NT2/D1 (cell line): ENCODE measurements around the gene TRABD.

ENCODE experiments used
- DNase-seq: peaks from one replicate; pipeline ENCODE4 v3.0.0-alpha.2; 2011; ENCODE audit warnings: low read depth, low spot score
- H3K27me3 ChIP-seq: 2 replicates; pipeline ENCODE4 v1.6.0; 2011; ENCODE audit warnings: mild to moderate bottlenecking; ENCODE audit not compliant: insufficient read length, insufficient read depth
- H3K36me3 ChIP-seq: 2 replicates; pipeline ENCODE4 v1.6.1; 2011; ENCODE audit warnings: mild to moderate bottlenecking, low read length, mixed read lengths; ENCODE audit not compliant: insufficient read depth, insufficient read length
- H3K4me1 ChIP-seq: 2 replicates; pipeline ENCODE4 v1.5.1; 2011; ENCODE audit not compliant: insufficient read depth, insufficient read length
- H3K4me3 ChIP-seq: 2 replicates; pipeline ENCODE4 v1.5.1; 2011; ENCODE audit warnings: low read depth; ENCODE audit not compliant: insufficient read length
- H3K9ac ChIP-seq: 2 replicates; pipeline ENCODE4 v1.6.0; 2011; ENCODE audit warnings: low read depth; ENCODE audit not compliant: insufficient read length
- H3K9me3 ChIP-seq: 2 replicates; pipeline ENCODE4 v1.5.1; 2011; ENCODE audit warnings: mild to moderate bottlenecking, low read length; ENCODE audit not compliant: insufficient read depth
- SUZ12 ChIP-seq: IDR thresholded peaks from 2 replicates; pipeline ENCODE4 v1.6.1; 2011; ENCODE audit not compliant: insufficient read length, insufficient read depth; ENCODE audit errors: extremely low read depth
- YY1 ChIP-seq: IDR thresholded peaks from 2 replicates; pipeline ENCODE4 v1.6.1; 2011; ENCODE audit not compliant: insufficient read length, insufficient read depth
- ZNF274 ChIP-seq: IDR thresholded peaks from 2 replicates; pipeline ENCODE4 v1.6.1; 2011; ENCODE audit warnings: mild to moderate bottlenecking, low read depth, low read length

TRABD gene

GRCh38 chr22:50236731-50237409, 51.2 kb downstream of the TRABD start:
- H3K4me3 ChIP-seq = no peak overlapping the region
- H3K36me3 ChIP-seq = peaks cover 29% of the 10 kb centered on the region
- H3K9me3 ChIP-seq = peaks cover 8% of the 10 kb centered on the region; the same call in 1 of the 2 replicates
- H3K9ac ChIP-seq = no peak overlapping the region
- TF ChIP-seq ZNF274 = no peak
- no peak for TF ChIP-seq YY1
- TF ChIP-seq SUZ12 = no peak
- DNase-seq = no peak
- no peaks in the 10 kb centered on the region for H3K4me1 ChIP-seq
- no peaks in the 10 kb centered on the region for H3K27me3 ChIP-seq

GRCh38 chr22:50238755-50239154, 53.0 kb downstream of the TRABD start:
- Histone ChIP-seq H3K27me3 (no peaks in the 10 kb centered on the region), H3K9me3 (peaks cover 8% of the 10 kb centered on the region; the same call in 1 of the 2 replicates), H3K4me1 (peaks cover 2% of the 10 kb centered on the region), H3K9ac (no peak overlapping the region), H3K4me3 (no peak overlapping the region), H3K36me3 (peaks cover 25% of the 10 kb centered on the region)
- no peak for DNase-seq
- no peak for TF ChIP-seq YY1
- no peak for TF ChIP-seq ZNF274
- TF ChIP-seq SUZ12 = no peak

- no peak for DNase-seq
- no peaks in the 10 kb centered on the region for H3K9me3 ChIP-seq
- H3K36me3 ChIP-seq = peaks cover 38% of the 10 kb centered on the region
- H3K4me1 ChIP-seq = peaks cover 9% of the 10 kb centered on the region
- H3K4me3 ChIP-seq = peak overlapping the region; percentile 15
- peak overlapping the region; percentile 10 for H3K9ac ChIP-seq
- H3K27me3 ChIP-seq = no peaks in the 10 kb centered on the region
- no peak for TF ChIP-seq YY1
- no peak for TF ChIP-seq SUZ12
- TF ChIP-seq ZNF274 = no peak
Observed at GRCh38 chr22:50242406-50242949, 56.8 kb downstream of the TRABD start.

GRCh38 chr22:50243685-50244419, 58.1 kb downstream of the TRABD start:
- TF ChIP-seq SUZ12 (no peak), YY1 (no peak), ZNF274 (no peak)
- Histone ChIP-seq H3K4me3 (peak overlapping the region; percentile 93), H3K4me1 (peaks cover 9% of the 10 kb centered on the region), H3K9ac (peak overlapping the region; percentile 97), H3K9me3 (no peaks in the 10 kb centered on the region), H3K36me3 (peaks cover 42% of the 10 kb centered on the region), H3K27me3 (no peaks in the 10 kb centered on the region)
- no peak for DNase-seq

- TF ChIP-seq YY1 = no peak
- no peak for TF ChIP-seq SUZ12
- no peak for TF ChIP-seq ZNF274
- Histone ChIP-seq H3K36me3 (peaks cover 37% of the 10 kb centered on the region), H3K4me3 (peak within 1 kb of the TSS; percentile 93), H3K9ac (peak within 1 kb of the TSS; percentile 97), H3K9me3 (no peaks in the 10 kb centered on the region), H3K27me3 (no peaks in the 10 kb centered on the region), H3K4me1 (peaks cover 11% of the 10 kb centered on the region)
- peak; percentile 68 for DNase-seq
Observed at GRCh38 chr22:50244420-50245213, 58.9 kb downstream of the TRABD start, which contains the start of gene TUBGCP6. TUBGCP6 (minus strand) TSS chr22:50245023; CDS start chr22:50244459, 564 bp downstream.

GRCh38 chr22:50245214-50246072, 59.7 kb downstream of the TRABD start:
- Histone ChIP-seq H3K9me3 (no peaks in the 10 kb centered on the region), H3K4me1 (peaks cover 18% of the 10 kb centered on the region), H3K36me3 (peaks cover 29% of the 10 kb centered on the region), H3K27me3 (no peaks in the 10 kb centered on the region), H3K4me3 (peak overlapping the region; percentile 93), H3K9ac (peak overlapping the region; percentile 97)
- DNase-seq = no peak
- TF ChIP-seq YY1 (no peak), SUZ12 (no peak), ZNF274 (no peak)
